HG03196 (cell line): ENCODE results near the gene GFRA4.
A peak's percentile ranks its signal among the peaks of the same experiment; 100 is the strongest.

ENCODE experiments used
- ATAC-seq: cut with Tn5 transposase; IDR thresholded peaks from one replicate; pipeline ENCODE4 v1.9.1; 2021; ENCODE audit not compliant: unreplicated experiment

Gene GFRA4

GRCh38 chr20:3674995-3675900 lies 12.0 kb upstream of the GFRA4 start:
- ATAC-seq, result no peak

- no peak for ATAC-seq
These were observed 11.2 kb upstream of the GFRA4 start for GRCh38 chr20:3674447-3674846.

- no peak for ATAC-seq
These were observed 10.2 kb upstream of the GFRA4 start for GRCh38 chr20:3673221-3674070.

- no peak for ATAC-seq
These were observed 9.5 kb upstream of the GFRA4 start for GRCh38 chr20:3672547-3673171.

GRCh38 chr20:3671986-3672546 lies 8.9 kb upstream of the GFRA4 start:
- no peak for ATAC-seq

GRCh38 chr20:3670945-3671344 lies 7.7 kb upstream of the GFRA4 start:
- no peak for ATAC-seq

- no peak for ATAC-seq
These were observed 7.3 kb upstream of the GFRA4 start for GRCh38 chr20:3670511-3670910.

GRCh38 chr20:3669710-3670367 lies 6.6 kb upstream of the GFRA4 start:
- ATAC-seq, result no peak

GRCh38 chr20:3667434-3668037 lies 4.3 kb upstream of the GFRA4 start:
- no peak for ATAC-seq

- no peak for ATAC-seq
These were observed 659 bp upstream of the GFRA4 start for GRCh38 chr20:3663858-3664257.

GRCh38 chr20:3661814-3662665 lies 1.2 kb downstream of the GFRA4 start:
- ATAC-seq, result no peak

GRCh38 chr20:3661060-3661813 lies 2.0 kb downstream of the GFRA4 start:
- no peak for ATAC-seq

GRCh38 chr20:3660262-3661059 lies 2.7 kb downstream of the GFRA4 start:
- ATAC-seq, result no peak

GRCh38 chr20:3659492-3660261 lies 3.5 kb downstream of the GFRA4 start:
- no peak for ATAC-seq

GRCh38 chr20:3658716-3659491 lies 4.3 kb downstream of the GFRA4 start:
- ATAC-seq, result peak; percentile 81

GRCh38 chr20:3658019-3658715 lies 5.0 kb downstream of the GFRA4 start:
- ATAC-seq, result no peak
